H1 (cell line): Measurements from ENCODE around the gene RBM4B. TPM values are rescaled to one million over a fixed set of nuclear protein-coding genes. Genes with fewer than 3 reads are reported as not detected.

Experiments used
- CTCF ChIA-PET: fragments of 300-600 bp; sonication (Branson Sonifier 250); formaldehyde crosslinking; loops from one replicate; lab custom pipeline; 2021; ENCODE audit not compliant: partially characterized antibody; lab: Charles Lee
- POLR2A ChIA-PET: fragments of 300-600 bp; sonication (Branson Sonifier 250); formaldehyde crosslinking; loops from one replicate; lab custom pipeline; 2021; ENCODE audit warnings: inconsistent platforms; ENCODE audit not compliant: partially characterized antibody; lab: Charles Lee
- DNase-seq, 2 experiments: peaks; one replicate each; pipeline versions ENCODE4 v3.0.0 to v3.0.0-alpha.2; 2010 to 2022; ENCODE audit warnings: low spot score in 2 of 2, low read depth in 1 of 2, mixed read lengths in 1 of 2
- FAIRE-seq: peaks from 2 replicates; lab custom pipeline; 2011; peaks lifted over from hg19 to GRCh38; lab: Jason Lieb, UNC
- H2AFZ ChIP-seq: 2 replicates; pipeline ENCODE4 v1.8.1; 2012; ENCODE audit warnings: low read length, inconsistent platforms
- H2AK5ac ChIP-seq: 2 replicates; pipeline ENCODE4 v1.6.1; 2013; ENCODE audit warnings: low read depth, low read length
- H2BK120ac ChIP-seq: replicated peaks from 2 replicates; pipeline ENCODE3; 2013; ENCODE audit warnings: low read depth, low read length, inconsistent platforms
- H2BK12ac ChIP-seq: 2 replicates; pipeline ENCODE4 v1.6.1; 2013; ENCODE audit warnings: low read depth, low read length
- H2BK15ac ChIP-seq: 2 replicates; pipeline ENCODE4 v1.6.1; 2013; ENCODE audit warnings: low read length
- H2BK20ac ChIP-seq: 2 replicates; pipeline ENCODE4 v1.6.1; 2013; ENCODE audit warnings: low read length
- H2BK5ac ChIP-seq: 2 replicates; pipeline ENCODE4 v1.6.1; 2013; ENCODE audit warnings: low read depth, low read length
- H3K14ac ChIP-seq: 2 replicates; pipeline ENCODE4 v1.6.1; 2013; ENCODE audit warnings: inconsistent platforms; ENCODE audit not compliant: insufficient read length
- H3K18ac ChIP-seq: 2 replicates; pipeline ENCODE4 v1.6.1; 2013; ENCODE audit warnings: low read length; ENCODE audit errors: extremely low read depth
- H3K23ac ChIP-seq: 2 replicates; pipeline ENCODE4 v1.6.1; 2013; ENCODE audit warnings: inconsistent platforms; ENCODE audit not compliant: insufficient read length
- H3K23me2 ChIP-seq: 2 replicates; pipeline ENCODE4 v1.6.1; 2013; ENCODE audit warnings: low read depth, low read length
- H3K27ac ChIP-seq: 2 replicates; pipeline ENCODE4 v1.6.1; 2011; ENCODE audit warnings: low read depth, low read length, inconsistent platforms
- H3K27me3 ChIP-seq, 4 experiments: replicated peaks in 1 of 4; 1 replicate in 1 of 4; 2 replicates in 3 of 4; pipeline versions ENCODE4 v1.6.1 to v1.8.1; 2011 to 2013; ENCODE audit warnings: low read length in 3 of 4, mild to moderate bottlenecking in 3 of 4, inconsistent platforms in 2 of 4, mixed read lengths in 2 of 4, moderate library complexity in 1 of 4; ENCODE audit not compliant: control insufficient read depth in 3 of 4, insufficient read depth in 3 of 4; ENCODE audit errors: extremely low read depth in 1 of 4
- H3K36me3 ChIP-seq, 4 experiments: 2 replicates each; pipeline versions ENCODE4 v1.6.1 to v1.8.1; 2011 to 2013; ENCODE audit warnings: mild to moderate bottlenecking in 4 of 4, low read length in 3 of 4, moderate library complexity in 2 of 4, control low read depth in 1 of 4, inconsistent platforms in 1 of 4; ENCODE audit not compliant: insufficient read depth in 4 of 4, control insufficient read depth in 2 of 4
- H3K4ac ChIP-seq: replicated peaks from 2 replicates; pipeline ENCODE3; 2013; ENCODE audit warnings: low read length, low read depth, mixed read lengths, inconsistent platforms; ENCODE audit not compliant: insufficient read length
- H3K4me1 ChIP-seq, 4 experiments: replicated peaks in 1 of 4; 1 replicate in 1 of 4; 2 replicates in 3 of 4; pipeline versions ENCODE4 v1.6.1 to v1.8.1; 2011 to 2013; ENCODE audit warnings: low read length in 3 of 4, inconsistent platforms in 2 of 4, mixed read lengths in 1 of 4; ENCODE audit not compliant: insufficient read depth in 4 of 4, control insufficient read depth in 3 of 4
- H3K4me2 ChIP-seq, 2 experiments: 2 replicates each; pipeline versions ENCODE4 v1.6.1 to v1.8.1; 2011 to 2013; ENCODE audit warnings: low read depth in 2 of 2, low read length in 2 of 2, control low read depth in 1 of 2, inconsistent platforms in 1 of 2, mild to moderate bottlenecking in 1 of 2; ENCODE audit not compliant: insufficient read depth in 1 of 2
- H3K4me3 ChIP-seq, 4 experiments: fragments of 200-600, 300-600 bp in 1 of 4; sonication (generic), shearing (Covaris generic), sonication (Bioruptor Twin) in 1 of 4; 2 replicates each; pipeline versions ENCODE4 v1.5.1 to v1.8.1; 2011 to 2016; ENCODE audit warnings: low read length in 4 of 4, low read depth in 3 of 4, control low read depth in 2 of 4, inconsistent platforms in 2 of 4, mild to moderate bottlenecking in 2 of 4, mixed read lengths in 1 of 4, moderate library complexity in 1 of 4; ENCODE audit not compliant: insufficient read depth in 2 of 4; ENCODE audit errors: extremely low read depth in 1 of 4
- H3K56ac ChIP-seq: replicated peaks from 2 replicates; pipeline ENCODE3; 2013; ENCODE audit warnings: low read depth, mild to moderate bottlenecking, mixed read lengths, low read length, inconsistent platforms; ENCODE audit not compliant: insufficient read length
- H3K79me1 ChIP-seq: 2 replicates; pipeline ENCODE4 v1.6.1; 2013; ENCODE audit warnings: low read depth, low read length, control low read depth
- H3K79me2 ChIP-seq, 2 experiments: 2 replicates each; pipeline versions ENCODE4 v1.6.1 to v1.8.1; 2012 to 2013; ENCODE audit warnings: low read length in 2 of 2, mild to moderate bottlenecking in 2 of 2, inconsistent platforms in 1 of 2; ENCODE audit not compliant: insufficient read depth in 2 of 2, control insufficient read depth in 1 of 2
- H3K9ac ChIP-seq, 4 experiments: replicated peaks in 1 of 4; 1 replicate in 1 of 4; 2 replicates in 3 of 4; pipeline versions ENCODE4 v1.6.1 to v1.8.1; 2011 to 2013; ENCODE audit warnings: low read depth in 3 of 4, low read length in 3 of 4, control low read depth in 2 of 4, mild to moderate bottlenecking in 2 of 4, moderate library complexity in 2 of 4, inconsistent platforms in 1 of 4; ENCODE audit errors: extremely low read depth in 1 of 4
- H3K9me3 ChIP-seq, 2 experiments: 2 replicates each; pipeline versions ENCODE4 v1.6.1 to v1.8.1; 2012 to 2013; ENCODE audit warnings: mild to moderate bottlenecking in 2 of 2, moderate library complexity in 2 of 2, control low read depth in 1 of 2, inconsistent platforms in 1 of 2, low read depth in 1 of 2, low read length in 1 of 2, mixed read lengths in 1 of 2; ENCODE audit not compliant: insufficient read depth in 2 of 2
- H4K20me1 ChIP-seq, 2 experiments: replicated peaks in 1 of 2; 2 replicates each; pipeline versions ENCODE3 to v1.8.1; 2011 to 2013; ENCODE audit warnings: inconsistent platforms in 2 of 2, low read length in 2 of 2, mild to moderate bottlenecking in 1 of 2; ENCODE audit not compliant: insufficient read depth in 2 of 2, control insufficient read depth in 1 of 2
- H4K5ac ChIP-seq: 2 replicates; pipeline ENCODE4 v1.6.1; 2013; ENCODE audit warnings: low read length, low read depth, mixed read lengths, inconsistent platforms; ENCODE audit not compliant: insufficient read length
- H4K8ac ChIP-seq: 2 replicates; pipeline ENCODE4 v1.8.0; 2013; ENCODE audit warnings: mild to moderate bottlenecking, moderate library complexity, low read length, inconsistent platforms; ENCODE audit not compliant: insufficient read depth; ENCODE audit errors: extremely low read depth
- H4K91ac ChIP-seq: replicated peaks from 2 replicates; pipeline ENCODE3; 2013; ENCODE audit warnings: low read length, mixed read lengths, inconsistent platforms; ENCODE audit not compliant: insufficient read length
- FOSL1 ChIP-seq: IDR thresholded peaks from 2 replicates; pipeline ENCODE4 v1.6.1; 2011; ENCODE audit warnings: mild to moderate bottlenecking, low read depth, low read length, moderate library complexity; ENCODE audit not compliant: insufficient read depth
- POLR2A ChIP-seq, 2 experiments: IDR thresholded peaks; 1 replicate in 1 of 2; 2 replicates in 1 of 2; pipeline ENCODE4 v1.6.1; 2011; ENCODE audit warnings: low read depth in 2 of 2, low read length in 2 of 2, mild to moderate bottlenecking in 2 of 2; ENCODE audit errors: control extremely low read depth in 1 of 2
- WGBS, 2 experiments: shearing (Covaris generic) in 1 of 2; methylation state at CpG; one replicate each; pipeline versions ENCODE4 v1.1.6 to v1.1.7; 2013 to 2015; ENCODE audit warnings: low lambda C conversion rate in 2 of 2, mixed read lengths in 2 of 2, inconsistent platforms in 1 of 2, low coverage in 1 of 2, missing lambda C conversion rate in 1 of 2; ENCODE audit not compliant: insufficient replicate concordance in 2 of 2, insufficient coverage in 1 of 2, insufficient read length in 1 of 2; ENCODE audit errors: extremely low coverage in 1 of 2, missing lambda C conversion rate in 1 of 2; 5-methylcytosine and 5-hydroxymethylcytosine counted together
- polyA plus RNA-seq, 7 experiments: library from polyadenylated mRNA; depleted of rRNA in 3 of 7; stranded (reverse) in 5 of 7; unstranded in 2 of 7; fragments of >200 nt in 5 of 7; fragments of 200-250 nt in 2 of 7; gene quantifications; 1 replicate in 5 of 7; 2 replicates in 1 of 7; 4 replicates in 1 of 7; pipeline versions ENCODE4 v1.2.1 to v1.2.3, GENCODE V29; 2011 to 2013; ENCODE audit warnings: missing spikeins in 2 of 7, mixed read lengths in 2 of 7
- total RNA-seq: library from RNA; stranded (reverse); fragmentation: NEBNext Ultra II Directional; extraction: Animal tissue kit (Norgen Biotek cat#: 25700); gene quantifications from 2 replicates; pipeline ENCODE4 v1.2.1, GENCODE V29; 2021

Gene RBM4B
- total and polyA plus RNA-seq, 2 of the 8 experiments (the other 6 are each of a cell fraction or from before 2014, with no cell fraction given) = 27.5 to 30.5 TPM

DNA sequence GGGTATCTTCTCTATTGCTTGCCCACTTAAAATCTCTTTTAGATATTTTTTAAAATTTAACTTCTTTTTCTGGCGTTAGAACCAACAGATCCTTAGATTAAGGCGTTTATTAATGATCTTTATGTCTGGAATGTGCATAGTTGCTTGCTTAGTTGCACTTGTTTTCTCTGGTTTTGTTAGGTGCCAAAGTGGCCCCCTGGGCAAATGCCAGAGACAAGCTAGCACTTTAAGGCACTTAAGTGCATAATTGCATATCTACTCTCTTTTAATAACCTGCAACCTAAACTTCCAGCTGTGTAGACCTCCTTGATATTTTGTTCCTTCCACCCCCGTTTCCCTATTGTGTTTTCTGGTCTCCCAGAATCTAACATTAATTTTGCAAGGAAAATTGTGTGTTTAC lies 35.9 kb downstream of the RBM4B start:
- Histone ChIP-seq H4K91ac (no peak overlapping the region), H2BK5ac (no peak overlapping the region), H4K8ac (no peak overlapping the region), H2BK120ac (no peak overlapping the region), H3K79me1 (no peaks in the 10 kb centered on the region; the same call in 1 of the 2 replicates), H3K23ac (no peak overlapping the region), H3K27ac (no peak overlapping the region), H2BK15ac (no peak overlapping the region), H3K18ac (no peak overlapping the region), H3K4me3 (peak overlapping the region; percentile 0 to 90 (median 16); a peak in 5 of 8 replicates), H2AFZ (no peak overlapping the region), H4K20me1 (peaks cover 51 to 60% of the 10 kb centered on the region in 2 experiments), H3K56ac (no peak overlapping the region), H3K14ac (no peak overlapping the region), H4K5ac (no peak overlapping the region), H3K9ac (no peak overlapping the region), H3K9me3 (no peaks in the 10 kb centered on the region), H3K79me2 (peaks cover 70 to 83% of the 10 kb centered on the region in 2 experiments), H3K4me2 (peak overlapping the region; percentile 65 to 67), H2BK20ac (no peak overlapping the region)
- WGBS, 2 experiments = 78% methylated on average over 3 of the region's 3 CpGs; no CpG with 5 or more reads in 1 of the 2 experiments
- DNase-seq (no peak), FAIRE-seq (no peak)
- POLR2A ChIA-PET = interaction anchor here (1.5 to 66.2 kb wide), 4 partner anchors 1 to 133 kb away, joined by 4 to 2165 read pairs (median 1090); partner anchors contain the start of genes CCDC87, CCS, RBM14 and RBM4
- TF ChIP-seq FOSL1 (no peak), POLR2A (IDR thresholded peaks at IDR 0.05; ENCODE audit: control extremely low read depth in 1 of 2, low read depth in 2 of 2, low read length in 2 of 2) (peak in 1 of 2 experiments; percentile 35; a peak in 1 of 3 replicates)
- TF ChIP-seq, all 59 proteins: peak for 1
- Histone ChIP-seq H3K4ac (no peak overlapping the region), H3K27me3 (no peaks in the 10 kb centered on the region), H3K4me1 (peaks cover 0 to 24% (median 16%) of the 10 kb centered on the region in 4 experiments; a peak in 5 of 7 replicates), H3K23me2 (peaks cover 10% of the 10 kb centered on the region), H3K36me3 (peaks cover 37 to 73% (median 62%) of the 10 kb centered on the region in 4 experiments), H2AK5ac (no peak overlapping the region), H2BK12ac (no peak overlapping the region)
- CTCF ChIA-PET = interaction anchor here (1.1 kb wide), 1 partner anchor 36 kb away, joined by 3 read pairs; the partner anchor contains the start of gene RBM4B
